Measurements from ENCODE around the gene GALNT1.

The GALNT1 gene

GRCh38 chr18:35593859-35594258 lies 12.3 kb downstream of the GALNT1 start:
- DNase-seq (ENCODE audit: extremely low read depth, insufficient read length): no peak
- no peaks in the 10 kb centered on the region for H3K36me3 ChIP-seq (ENCODE audit: control insufficient read depth, insufficient read depth, low read length)
- TF ChIP-seq CTCF (IDR thresholded peaks at IDR 0.05; ENCODE audit: insufficient read depth, low read length, poor library complexity, severe bottlenecking): no peak
- H3K4me3 ChIP-seq (replicated peaks; ENCODE audit: low read depth, low read length): no peak overlapping the region
- no peaks in the 10 kb centered on the region for H3K27me3 ChIP-seq (replicated peaks; ENCODE audit: control insufficient read depth, insufficient read depth, low read length)

GRCh38 chr18:35597758-35598157 lies 16.2 kb downstream of the GALNT1 start:
- H3K36me3 ChIP-seq (ENCODE audit: control insufficient read depth, insufficient read depth, low read length): no peaks in the 10 kb centered on the region
- no peak overlapping the region for H3K4me3 ChIP-seq (replicated peaks; ENCODE audit: low read depth, low read length)
- no peaks in the 10 kb centered on the region for H3K27me3 ChIP-seq (replicated peaks; ENCODE audit: control insufficient read depth, insufficient read depth, low read length)
- DNase-seq (ENCODE audit: extremely low read depth, insufficient read length): no peak
- TF ChIP-seq CTCF (IDR thresholded peaks at IDR 0.05; ENCODE audit: insufficient read depth, low read length, poor library complexity, severe bottlenecking): no peak

- Histone ChIP-seq H3K36me3 (ENCODE audit: control insufficient read depth, insufficient read depth, low read length) (no peaks in the 10 kb centered on the region), H3K4me3 (replicated peaks; ENCODE audit: low read depth, low read length) (no peak overlapping the region), H3K27me3 (replicated peaks; ENCODE audit: control insufficient read depth, insufficient read depth, low read length) (no peaks in the 10 kb centered on the region)
- no peak for DNase-seq (ENCODE audit: extremely low read depth, insufficient read length)
- TF ChIP-seq CTCF (IDR thresholded peaks at IDR 0.05; ENCODE audit: insufficient read depth, low read length, poor library complexity, severe bottlenecking): no peak
Observed at GRCh38 chr18:35602193-35602820, 20.8 kb downstream of the GALNT1 start.

GRCh38 chr18:35603008-35603407 lies 21.5 kb downstream of the GALNT1 start:
- no peaks in the 10 kb centered on the region for H3K36me3 ChIP-seq (ENCODE audit: control insufficient read depth, insufficient read depth, low read length)
- DNase-seq (ENCODE audit: extremely low read depth, insufficient read length): no peak
- H3K27me3 ChIP-seq (replicated peaks; ENCODE audit: control insufficient read depth, insufficient read depth, low read length): no peaks in the 10 kb centered on the region
- no peak for TF ChIP-seq CTCF (IDR thresholded peaks at IDR 0.05; ENCODE audit: insufficient read depth, low read length, poor library complexity, severe bottlenecking)
- H3K4me3 ChIP-seq (replicated peaks; ENCODE audit: low read depth, low read length): no peak overlapping the region

- DNase-seq (ENCODE audit: extremely low read depth, insufficient read length): no peak
- no peaks in the 10 kb centered on the region for H3K36me3 ChIP-seq (ENCODE audit: control insufficient read depth, insufficient read depth, low read length)
- no peak overlapping the region for H3K4me3 ChIP-seq (replicated peaks; ENCODE audit: low read depth, low read length)
- no peaks in the 10 kb centered on the region for H3K27me3 ChIP-seq (replicated peaks; ENCODE audit: control insufficient read depth, insufficient read depth, low read length)
- no peak for TF ChIP-seq CTCF (IDR thresholded peaks at IDR 0.05; ENCODE audit: insufficient read depth, low read length, poor library complexity, severe bottlenecking)
Observed at GRCh38 chr18:35603528-35603927, 22.0 kb downstream of the GALNT1 start.

- H3K27me3 ChIP-seq (replicated peaks; ENCODE audit: control insufficient read depth, insufficient read depth, low read length): no peaks in the 10 kb centered on the region
- H3K36me3 ChIP-seq (ENCODE audit: control insufficient read depth, insufficient read depth, low read length): no peaks in the 10 kb centered on the region
- no peak overlapping the region for H3K4me3 ChIP-seq (replicated peaks; ENCODE audit: low read depth, low read length)
- no peak for DNase-seq (ENCODE audit: extremely low read depth, insufficient read length)
- TF ChIP-seq CTCF (IDR thresholded peaks at IDR 0.05; ENCODE audit: insufficient read depth, low read length, poor library complexity, severe bottlenecking): no peak
Observed at GRCh38 chr18:35604369-35604768, 22.8 kb downstream of the GALNT1 start.
